Dermis blood vessel endothelial cell (primary cell): ENCODE data around the gene CAMK2N2. TPM values are rescaled to one million over a fixed set of nuclear protein-coding genes. Genes with fewer than 3 reads are reported as not detected.

Source experiments
- DNase-seq: peaks from one replicate; pipeline ENCODE4 v3.0.0; 2010
- total RNA-seq: library from RNA; depleted of rRNA; stranded (reverse); fragments of >200 nt; gene quantifications from 2 replicates; pipeline ENCODE4 v1.2.3, GENCODE V29; 2014

The CAMK2N2 gene
- total RNA-seq, 1 donor from 2014 or later, result not detected

- no peak for DNase-seq
These were observed 21.6 kb downstream of the CAMK2N2 start for GRCh38 chr3:184239708-184240107.

DNA sequence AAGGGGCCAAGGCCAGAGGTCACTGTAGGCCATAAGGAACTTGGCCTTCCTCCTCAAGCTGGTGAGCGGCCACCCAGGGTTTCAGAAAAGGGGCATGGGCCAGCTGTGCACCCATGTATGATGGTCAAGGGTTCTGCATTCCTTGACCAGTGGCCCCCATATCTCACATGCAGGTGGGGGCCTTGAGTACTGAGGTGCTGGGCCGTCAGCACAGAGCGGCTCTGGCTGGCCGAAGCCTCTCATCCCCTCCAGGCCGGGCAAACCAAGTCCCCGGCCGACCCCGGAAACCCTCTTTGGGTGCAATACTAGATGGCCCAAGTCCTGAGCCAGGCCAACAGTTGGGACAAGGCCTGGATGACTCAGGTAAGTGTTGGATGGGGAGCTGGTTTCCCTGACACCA, 22.1 kb downstream of the CAMK2N2 start:
- DNase-seq, result no peak

- DNase-seq, result no peak
These were observed 23.0 kb downstream of the CAMK2N2 start for GRCh38 chr3:184238246-184238818.

GRCh38 chr3:184237807-184238206, 23.5 kb downstream of the CAMK2N2 start:
- no peak for DNase-seq

- DNase-seq, result no peak
These were observed 24.1 kb downstream of the CAMK2N2 start for GRCh38 chr3:184237211-184237610.

- DNase-seq, result no peak
These were observed 24.7 kb downstream of the CAMK2N2 start for GRCh38 chr3:184236636-184237035.

- no peak for DNase-seq
These were observed 25.3 kb downstream of the CAMK2N2 start for GRCh38 chr3:184236033-184236410.

DNA sequence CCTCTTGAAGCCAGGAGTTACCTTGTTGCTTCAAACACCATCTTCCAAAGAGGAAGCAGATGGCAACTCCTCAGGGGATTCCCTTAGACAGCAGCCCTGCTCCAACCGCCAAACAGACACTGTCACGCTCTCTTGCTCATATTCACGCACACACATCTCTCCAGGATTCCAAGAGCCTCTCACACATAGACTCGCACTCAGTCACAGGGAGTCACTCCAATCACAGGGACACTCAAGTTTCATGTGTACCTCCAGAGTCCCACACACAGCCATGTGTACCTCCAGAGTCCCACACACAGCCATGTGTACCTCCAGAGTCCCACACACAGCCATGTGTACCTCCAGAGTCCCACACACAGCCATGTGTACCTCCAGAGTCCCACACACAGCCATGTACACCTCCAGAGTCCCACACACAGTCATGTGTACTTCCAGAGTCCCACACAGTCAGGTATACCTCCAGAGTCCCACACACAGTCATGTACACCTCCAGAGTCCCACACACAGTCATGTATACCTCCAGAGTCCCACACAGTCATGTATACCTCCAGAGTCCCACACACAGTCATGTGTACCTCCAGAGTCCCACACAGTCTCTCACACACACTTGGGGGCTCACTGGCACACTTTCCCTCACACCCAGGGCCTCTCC, 25.8 kb downstream of the CAMK2N2 start:
- no peak for DNase-seq

- no peak for DNase-seq
These were observed 26.5 kb downstream of the CAMK2N2 start for GRCh38 chr3:184234671-184235380.

- peak; percentile 88 for DNase-seq
These were observed 27.1 kb downstream of the CAMK2N2 start for GRCh38 chr3:184234224-184234623.

GRCh38 chr3:184233127-184233843, 28.1 kb downstream of the CAMK2N2 start:
- DNase-seq, result no peak

GRCh38 chr3:184231671-184232070, 29.7 kb downstream of the CAMK2N2 start:
- DNase-seq, result no peak

GRCh38 chr3:184230603-184231528, 30.5 kb downstream of the CAMK2N2 start:
- DNase-seq, result no peak

GRCh38 chr3:184230081-184230602, 31.2 kb downstream of the CAMK2N2 start:
- no peak for DNase-seq

DNA sequence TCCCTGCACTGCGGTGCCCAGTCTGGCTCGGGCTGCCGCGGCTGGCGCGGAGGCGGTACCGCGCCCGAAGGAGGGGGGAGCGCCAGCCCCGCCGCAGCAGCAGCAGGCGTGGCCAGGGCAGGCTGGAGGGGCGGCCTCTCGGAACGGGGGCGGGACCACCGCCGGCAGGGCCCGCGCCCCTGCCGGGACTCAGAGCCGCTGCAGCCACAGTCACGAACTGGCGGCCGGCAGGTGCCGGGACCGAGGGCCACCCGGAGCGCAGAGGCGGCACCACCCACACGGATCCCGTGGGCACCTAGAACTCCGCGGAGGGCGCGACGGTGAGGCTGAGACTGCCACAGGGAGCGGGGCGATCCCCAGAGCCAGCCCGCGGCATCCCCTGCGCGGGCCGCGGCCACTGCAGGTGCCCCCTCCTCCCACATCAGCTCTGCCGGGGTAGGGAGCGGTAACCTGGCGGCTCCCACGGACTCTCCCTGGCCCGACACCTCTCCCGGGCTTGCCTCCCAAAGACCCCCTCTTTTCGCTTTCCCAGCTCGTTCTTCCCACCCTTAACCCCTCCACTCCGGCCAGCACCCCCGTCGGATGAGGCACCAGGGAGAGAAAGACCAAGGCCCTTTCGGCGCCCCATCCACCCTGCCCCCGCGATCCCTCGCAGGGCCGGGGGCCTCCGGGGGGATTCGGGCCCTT, 31.8 kb downstream of the CAMK2N2 start, which contains the start of gene VWA5B2:
Gene VWA5B2, plus strand, starts transcription at position 192 of the 687 bp plus-strand sequence. CDS start 944 bp downstream, outside the sequence.
- peak; percentile 64 for DNase-seq

DNA sequence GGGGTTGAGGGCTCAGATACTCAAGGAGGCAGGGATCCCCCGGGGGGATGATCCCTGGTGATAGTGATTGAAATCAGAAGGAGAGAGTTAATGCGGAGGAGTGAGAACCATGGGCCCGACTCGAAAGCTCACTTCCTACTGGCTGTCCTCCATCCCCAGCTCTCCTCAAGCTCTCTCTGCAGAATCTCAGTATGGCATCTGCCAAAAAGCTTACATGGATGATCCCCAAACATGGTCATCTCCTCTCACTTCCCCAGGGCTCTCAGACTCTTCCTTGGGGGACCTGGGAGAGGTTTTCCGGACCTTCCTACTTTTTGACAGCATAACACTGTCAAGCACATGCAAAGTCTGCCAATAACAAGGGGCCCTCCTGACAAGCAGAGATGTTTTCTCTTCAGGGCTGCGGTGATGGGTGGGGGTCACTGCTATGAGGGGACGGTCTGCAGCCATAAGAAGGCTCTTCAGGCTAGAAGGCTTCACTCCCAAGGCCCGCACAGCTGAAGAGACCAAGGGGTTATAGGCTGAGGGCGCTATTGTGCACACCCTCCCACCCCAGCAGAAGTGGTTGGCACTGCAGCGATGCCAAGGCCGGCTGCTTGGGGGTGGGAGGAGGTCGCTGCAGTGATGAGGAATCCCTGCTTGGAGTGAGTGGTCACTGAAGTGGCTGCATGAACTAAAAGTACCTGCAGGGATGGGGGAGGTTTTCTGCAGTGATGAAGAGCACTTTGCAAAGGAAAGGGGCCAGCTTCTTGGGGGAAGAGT, 32.8 kb downstream of the CAMK2N2 start:
- DNase-seq, result no peak

DNA sequence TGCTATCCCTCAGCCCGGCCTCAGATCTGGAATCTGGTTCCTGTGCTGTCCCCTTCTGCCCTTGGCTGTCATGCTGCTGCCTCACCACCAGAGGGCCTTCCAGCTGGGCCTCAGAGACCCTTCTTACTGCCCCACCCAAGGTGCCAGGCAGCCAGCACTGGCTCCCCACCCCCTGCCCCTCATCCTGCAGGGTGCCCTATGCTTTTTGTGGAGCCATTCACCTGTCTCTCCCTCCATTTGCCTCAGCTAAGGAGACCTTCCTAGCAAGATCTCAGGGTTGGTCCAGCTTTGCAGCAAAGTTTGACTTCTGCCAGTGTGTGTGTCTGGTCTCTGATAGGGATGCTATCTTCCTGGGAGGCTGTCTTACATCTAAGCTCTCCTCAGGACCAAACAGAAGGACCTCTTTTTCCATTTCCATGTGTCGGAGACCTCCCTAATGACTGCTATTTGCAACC, 33.8 kb downstream of the CAMK2N2 start:
- peak; percentile 61 for DNase-seq

GRCh38 chr3:184223946-184224345, 37.4 kb downstream of the CAMK2N2 start:
- DNase-seq, result no peak

DNA sequence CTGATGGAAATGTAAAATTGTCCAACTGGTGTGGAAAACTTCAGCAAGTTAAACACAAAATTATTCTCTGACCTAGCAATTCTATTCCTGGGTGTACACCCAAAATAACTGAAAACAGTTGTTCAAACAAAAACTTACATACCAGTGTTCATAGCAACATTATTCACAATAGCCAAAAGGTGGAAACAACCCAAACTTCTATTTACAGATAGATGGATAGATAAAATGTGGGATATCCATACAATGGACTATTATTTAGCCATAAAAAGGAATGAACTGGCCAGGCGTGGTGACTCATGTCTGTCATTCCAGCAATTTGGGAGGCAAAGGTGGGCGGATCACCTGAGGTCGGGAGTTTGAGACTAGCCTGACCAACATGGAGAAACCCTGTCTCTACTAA, 38.8 kb downstream of the CAMK2N2 start:
- no peak for DNase-seq

- DNase-seq, result no peak
These were observed 42.5 kb downstream of the CAMK2N2 start for GRCh38 chr3:184218814-184219213.
